NCI-H345 treated with DMSO at 0.1 percent for 48 hours (cell line): ENCODE measurements around the gene STAG1.
"Not testable (repeated sequence)": the region's sequence is repeated elsewhere in the genome, so short reads cannot be mapped to it uniquely, and the experiment has no call there.

Experiments
- DNase-seq: peaks from one replicate; lab custom pipeline; 2025; ENCODE audit not compliant: unreplicated experiment; lab: John Stamatoyannopoulos, UW

STAG1 gene

GRCh38 chr3:136602818-136603217 is 149.4 kb downstream of the STAG1 start:
- DNase-seq: no peak

GRCh38 chr3:136595913-136596697 is 156.1 kb downstream of the STAG1 start:
- no peak for DNase-seq

GRCh38 chr3:136586580-136586979 is 165.6 kb downstream of the STAG1 start:
- DNase-seq: no peak

- DNase-seq: no peak
Measured at GRCh38 chr3:136584728-136585127, 167.4 kb downstream of the STAG1 start.

- DNase-seq: no peak
Measured at GRCh38 chr3:136583823-136584222, 168.4 kb downstream of the STAG1 start.

GRCh38 chr3:136577791-136578190 is 174.4 kb downstream of the STAG1 start:
- no peak for DNase-seq

- DNase-seq: no peak
Measured at GRCh38 chr3:136576279-136577009, 175.7 kb downstream of the STAG1 start.

- DNase-seq: no peak
Measured at GRCh38 chr3:136567599-136568188, 184.5 kb downstream of the STAG1 start.

- not testable (repeated sequence) for DNase-seq
Measured at GRCh38 chr3:136564962-136565361, 187.2 kb downstream of the STAG1 start.

GRCh38 chr3:136562026-136562425 is 190.2 kb downstream of the STAG1 start:
- no peak for DNase-seq

GRCh38 chr3:136559896-136560295 is 192.3 kb downstream of the STAG1 start:
- no peak for DNase-seq

GRCh38 chr3:136549461-136549860 is 202.7 kb downstream of the STAG1 start:
- not testable (repeated sequence) for DNase-seq

- no peak for DNase-seq
Measured at GRCh38 chr3:136547293-136547692, 204.9 kb downstream of the STAG1 start.

- no peak for DNase-seq
Measured at GRCh38 chr3:136546720-136547119, 205.5 kb downstream of the STAG1 start.

GRCh38 chr3:136545664-136546268 is 206.4 kb downstream of the STAG1 start:
- no peak for DNase-seq

- DNase-seq: no peak
Measured at GRCh38 chr3:136544532-136544931, 207.6 kb downstream of the STAG1 start.

GRCh38 chr3:136543385-136543784 is 208.8 kb downstream of the STAG1 start:
- DNase-seq: no peak

GRCh38 chr3:136535906-136536305 is 216.3 kb downstream of the STAG1 start:
- no peak for DNase-seq

- DNase-seq: no peak
Measured at GRCh38 chr3:136532766-136533165, 219.4 kb downstream of the STAG1 start.

- DNase-seq: no peak
Measured at GRCh38 chr3:136518102-136518501, 234.1 kb downstream of the STAG1 start.

- DNase-seq: no peak
Measured at GRCh38 chr3:136516656-136517055, 235.5 kb downstream of the STAG1 start.

- no peak for DNase-seq
Measured at GRCh38 chr3:136516095-136516494, 236.1 kb downstream of the STAG1 start.
